CD1c-positive myeloid dendritic cell (primary cell): ENCODE results near the gene PSME1.

Experiments
- DNase-seq: peaks from one replicate; pipeline ENCODE4 v3.0.0-alpha.2; 2016; ENCODE audit errors: extremely low spot score

Gene PSME1

DNA sequence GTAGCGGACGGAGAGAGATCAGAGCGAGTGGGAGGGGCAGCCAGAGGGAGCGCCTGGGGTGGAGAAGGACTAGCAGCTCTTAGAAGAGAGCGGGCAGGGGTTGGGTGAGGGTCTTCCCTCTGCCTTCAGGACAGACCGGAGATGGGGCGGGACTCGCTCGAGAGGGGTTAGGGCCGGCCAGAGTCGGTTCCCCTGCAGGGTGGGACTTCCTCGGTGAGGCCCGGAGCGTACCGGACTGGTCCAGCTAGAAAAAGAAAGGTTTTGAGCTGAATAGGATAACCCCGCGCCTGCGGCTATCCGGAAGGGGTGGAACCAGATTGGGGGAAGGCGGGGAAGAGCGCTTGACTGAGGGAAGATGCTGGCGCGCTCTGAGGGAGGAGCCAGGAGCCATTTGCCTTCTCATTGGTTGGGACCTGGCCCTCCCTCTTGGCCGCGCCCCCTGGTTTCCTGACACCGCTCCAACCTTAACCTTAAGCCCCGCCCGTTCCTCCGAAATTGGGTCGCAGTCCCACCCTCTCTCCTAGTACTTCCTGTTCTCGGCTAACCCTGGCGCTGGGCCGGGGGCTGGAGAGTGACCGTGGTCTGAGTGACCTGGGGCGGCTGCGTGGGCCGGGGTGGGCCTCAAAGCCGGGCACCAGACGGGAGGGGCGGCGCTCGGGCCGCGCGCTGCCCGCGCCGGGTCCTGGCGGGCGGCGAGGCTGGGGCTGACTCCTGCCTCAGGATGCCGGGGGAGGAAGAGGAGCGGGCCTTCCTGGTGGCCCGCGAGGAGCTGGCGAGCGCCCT lies 11.2 kb downstream of the PSME1 start, which contains the start of gene RNF31:
RNF31 (plus strand) TSS at position 521 of the 783 bp plus-strand sequence; CDS start at position 722, 201 bp downstream.
- DNase-seq, result peak; percentile 99

DNA sequence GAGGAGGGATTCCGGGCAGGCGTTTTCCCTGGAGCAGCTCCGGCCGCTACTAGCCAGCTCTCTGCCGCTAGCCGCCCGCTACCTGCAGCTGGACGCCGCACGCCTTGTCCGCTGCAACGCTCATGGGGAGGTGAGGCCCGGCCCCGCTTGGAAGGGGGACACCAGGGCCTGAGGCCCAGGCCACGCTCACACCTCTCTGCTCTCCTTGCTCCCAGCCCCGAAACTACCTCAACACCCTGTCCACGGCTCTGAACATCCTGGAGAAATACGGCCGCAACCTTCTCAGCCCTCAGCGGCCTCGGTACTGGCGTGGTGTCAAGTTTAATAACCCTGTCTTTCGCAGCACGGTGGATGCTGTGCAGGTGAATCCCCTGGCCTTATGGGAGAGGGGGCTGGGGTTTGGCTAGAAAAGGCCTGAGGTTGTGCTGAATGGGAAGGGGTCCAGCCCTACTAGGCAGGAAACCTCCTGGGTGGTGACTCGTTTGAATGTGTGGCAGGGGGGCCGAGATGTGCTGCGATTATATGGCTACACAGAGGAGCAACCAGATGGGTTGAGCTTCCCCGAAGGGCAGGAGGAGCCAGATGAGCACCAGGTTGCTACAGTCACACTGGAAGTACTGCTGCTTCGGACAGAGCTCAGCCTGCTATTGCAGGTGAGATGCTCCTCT lies 11.9 kb downstream of the PSME1 start:
- DNase-seq, result no peak

DNA sequence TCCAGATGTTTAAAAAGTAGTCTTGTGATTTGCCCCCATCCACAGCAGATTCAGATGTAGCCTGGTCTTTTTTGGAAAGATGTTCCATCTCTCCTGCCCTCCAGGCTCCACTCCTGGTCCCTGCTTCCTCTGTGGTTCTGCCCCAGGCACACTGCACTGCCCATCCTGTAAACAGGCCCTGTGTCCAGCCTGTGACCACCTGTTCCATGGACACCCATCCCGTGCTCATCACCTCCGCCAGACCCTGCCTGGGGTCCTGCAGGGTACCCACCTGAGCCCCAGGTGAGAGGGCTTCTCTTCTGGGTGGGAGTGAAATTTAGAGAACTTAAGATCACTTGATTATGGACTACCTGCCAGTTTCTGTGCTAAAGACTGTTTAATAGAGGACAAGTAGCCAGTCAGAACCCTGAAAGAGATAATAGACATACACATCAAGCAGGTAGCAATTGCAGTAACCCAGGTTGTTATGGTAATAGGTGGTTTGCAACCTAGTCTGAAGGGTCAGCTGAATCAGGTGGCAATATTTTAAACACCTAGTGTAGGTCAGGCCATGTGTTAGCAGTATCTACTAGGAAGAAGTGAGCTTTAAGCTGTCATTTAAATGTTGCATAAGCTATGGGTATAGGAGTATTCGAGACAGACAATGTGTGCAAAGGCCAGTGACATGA lies 13.4 kb downstream of the PSME1 start:
- no peak for DNase-seq

DNA sequence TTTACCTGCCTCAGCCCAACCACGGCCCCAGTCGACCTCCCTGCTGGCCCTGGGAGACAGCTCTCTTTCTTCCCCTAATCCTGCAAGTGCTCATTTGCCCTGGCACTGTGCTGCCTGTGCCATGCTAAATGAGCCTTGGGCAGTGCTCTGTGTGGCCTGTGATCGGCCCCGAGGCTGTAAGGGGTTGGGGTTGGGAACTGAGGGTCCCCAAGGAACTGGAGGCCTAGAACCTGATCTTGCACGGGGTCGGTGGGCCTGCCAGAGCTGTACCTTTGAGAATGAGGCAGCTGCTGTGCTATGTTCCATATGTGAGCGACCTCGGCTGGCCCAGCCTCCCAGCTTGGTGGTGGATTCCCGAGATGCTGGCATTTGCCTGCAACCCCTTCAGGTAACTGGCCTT lies 14.1 kb downstream of the PSME1 start:
- no peak for DNase-seq

DNA sequence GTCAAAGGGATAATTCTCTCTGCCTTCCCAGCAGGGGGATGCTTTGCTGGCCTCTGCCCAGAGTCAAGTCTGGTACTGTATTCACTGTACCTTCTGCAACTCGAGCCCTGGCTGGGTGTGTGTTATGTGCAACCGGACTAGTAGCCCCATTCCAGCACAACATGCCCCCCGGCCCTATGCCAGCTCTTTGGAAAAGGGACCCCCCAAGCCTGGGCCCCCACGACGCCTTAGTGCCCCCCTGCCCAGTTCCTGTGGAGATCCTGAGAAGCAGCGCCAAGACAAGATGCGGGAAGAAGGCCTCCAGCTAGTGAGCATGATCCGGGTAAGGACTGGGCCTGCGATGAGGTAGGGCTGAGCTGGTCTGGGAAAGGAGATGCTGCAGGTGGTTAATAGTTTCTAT lies 14.6 kb downstream of the PSME1 start:
- DNase-seq, result no peak

DNA sequence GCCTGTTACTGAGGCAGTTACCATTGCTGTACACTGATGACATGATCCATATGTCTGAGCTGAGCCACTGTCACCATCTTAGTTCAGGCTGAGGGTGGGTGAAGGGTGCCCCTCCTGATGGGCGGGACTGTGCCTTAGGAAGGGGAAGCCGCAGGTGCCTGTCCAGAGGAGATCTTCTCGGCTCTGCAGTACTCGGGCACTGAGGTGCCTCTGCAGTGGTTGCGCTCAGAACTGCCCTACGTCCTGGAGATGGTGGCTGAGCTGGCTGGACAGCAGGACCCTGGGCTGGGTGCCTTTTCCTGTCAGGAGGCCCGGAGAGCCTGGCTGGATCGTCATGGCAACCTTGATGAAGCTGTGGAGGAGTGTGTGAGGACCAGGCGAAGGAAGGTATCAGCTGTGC lies 15.0 kb downstream of the PSME1 start:
- DNase-seq, result no peak

DNA sequence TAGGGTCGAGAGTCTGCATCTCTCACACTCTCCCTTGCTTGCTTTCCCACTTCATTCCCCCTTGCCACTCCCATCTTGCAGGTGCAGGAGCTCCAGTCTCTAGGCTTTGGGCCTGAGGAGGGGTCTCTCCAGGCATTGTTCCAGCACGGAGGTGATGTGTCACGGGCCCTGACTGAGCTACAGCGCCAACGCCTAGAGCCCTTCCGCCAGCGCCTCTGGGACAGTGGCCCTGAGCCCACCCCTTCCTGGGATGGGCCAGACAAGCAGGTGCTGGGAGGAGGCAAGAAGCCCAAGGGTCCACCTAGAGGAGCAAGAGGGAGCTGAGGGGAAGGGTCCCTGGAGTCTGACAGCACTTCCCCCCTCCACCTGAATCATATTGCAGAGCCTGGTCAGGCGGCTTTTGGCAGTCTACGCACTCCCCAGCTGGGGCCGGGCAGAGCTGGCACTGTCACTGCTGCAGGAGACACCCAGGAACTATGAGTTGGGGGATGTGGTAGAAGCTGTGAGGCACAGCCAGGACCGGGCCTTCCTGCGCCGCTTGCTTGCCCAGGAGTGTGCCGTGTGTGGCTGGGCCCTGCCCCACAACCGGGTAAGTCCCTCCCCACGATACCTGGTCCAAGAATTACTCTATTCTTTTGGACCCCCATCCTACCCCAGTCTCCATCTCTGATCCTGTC lies 15.5 kb downstream of the PSME1 start:
- DNase-seq, result no peak

DNA sequence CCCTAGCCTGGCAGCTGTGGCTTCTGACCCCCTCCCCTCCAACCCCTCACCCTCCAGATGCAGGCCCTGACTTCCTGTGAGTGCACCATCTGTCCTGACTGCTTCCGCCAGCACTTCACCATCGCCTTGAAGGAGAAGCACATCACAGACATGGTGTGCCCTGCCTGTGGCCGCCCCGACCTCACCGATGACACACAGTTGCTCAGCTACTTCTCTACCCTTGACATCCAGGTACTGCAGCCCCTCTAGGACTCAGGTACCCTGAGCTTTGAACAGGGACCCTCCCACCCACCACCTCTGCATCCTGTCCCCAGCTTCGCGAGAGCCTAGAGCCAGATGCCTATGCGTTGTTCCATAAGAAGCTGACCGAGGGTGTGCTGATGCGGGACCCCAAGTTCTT lies 19.1 kb downstream of the PSME1 start:
- DNase-seq, result no peak

DNA sequence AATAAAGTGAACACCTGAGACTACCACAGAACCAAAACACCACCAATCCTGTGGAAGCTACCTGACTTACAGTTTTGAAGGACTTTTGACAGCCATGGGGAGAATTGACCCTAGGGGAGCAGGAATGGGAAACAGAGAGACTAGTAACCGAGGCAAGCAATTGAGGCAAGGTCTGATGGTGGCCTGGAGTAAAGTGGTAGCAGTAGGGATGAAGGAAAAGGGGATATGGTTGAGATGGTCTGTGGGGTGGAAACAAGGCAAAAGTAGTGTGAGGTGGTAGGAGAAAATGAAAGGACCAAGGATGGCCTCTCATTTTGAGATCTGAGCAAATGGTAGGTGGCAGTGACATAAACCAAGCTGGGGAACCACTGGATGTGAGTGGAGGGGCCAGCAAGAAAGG lies 20.8 kb downstream of the PSME1 start:
- DNase-seq, result no peak

DNA sequence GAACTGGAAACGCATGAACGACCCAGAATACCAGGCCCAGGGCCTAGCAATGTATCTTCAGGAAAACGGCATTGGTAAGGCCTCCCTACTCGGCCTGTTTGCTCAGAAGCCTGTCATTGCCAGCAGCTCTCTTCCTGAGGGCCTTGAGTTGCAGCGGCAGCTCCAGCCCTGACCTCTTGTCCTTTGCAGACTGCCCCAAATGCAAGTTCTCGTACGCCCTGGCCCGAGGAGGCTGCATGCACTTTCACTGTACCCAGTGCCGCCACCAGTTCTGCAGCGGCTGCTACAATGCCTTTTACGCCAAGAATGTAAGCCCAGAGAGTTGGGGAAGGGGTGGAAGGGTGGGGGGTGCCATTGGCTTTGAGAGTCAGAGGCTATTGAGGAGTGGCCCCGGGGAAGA lies 21.3 kb downstream of the PSME1 start:
- no peak for DNase-seq

DNA sequence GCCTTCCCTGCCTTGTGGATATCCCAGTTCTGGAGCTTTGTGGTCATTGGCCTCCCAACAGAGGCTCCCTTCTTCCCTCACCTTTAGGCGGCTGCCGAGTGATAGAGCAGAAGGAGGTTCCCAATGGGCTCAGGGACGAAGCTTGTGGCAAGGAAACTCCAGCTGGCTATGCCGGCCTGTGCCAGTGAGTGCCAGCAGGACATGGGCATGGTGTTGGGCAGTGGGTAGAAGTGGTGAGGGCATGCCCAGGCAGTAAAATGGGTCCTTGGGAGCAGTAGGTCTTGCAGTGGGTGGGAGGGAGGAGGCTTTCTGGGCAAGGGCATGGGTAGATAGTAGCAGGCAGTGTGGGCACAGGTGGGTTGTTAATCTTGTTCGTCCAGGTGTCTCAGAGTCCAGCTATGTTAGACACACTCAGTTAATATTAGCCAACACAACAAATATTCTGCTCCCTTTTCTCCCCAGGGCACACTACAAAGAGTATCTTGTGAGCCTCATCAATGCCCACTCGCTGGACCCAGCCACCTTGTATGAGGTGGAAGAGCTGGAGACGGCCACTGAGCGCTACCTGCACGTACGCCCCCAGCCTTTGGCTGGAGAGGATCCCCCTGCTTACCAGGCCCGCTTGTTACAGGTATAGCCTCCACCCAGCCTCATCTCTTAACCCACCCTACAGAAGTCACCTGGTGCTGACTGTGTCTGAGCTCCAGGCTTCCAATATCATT lies 23.9 kb downstream of the PSME1 start:
- no peak for DNase-seq

DNA sequence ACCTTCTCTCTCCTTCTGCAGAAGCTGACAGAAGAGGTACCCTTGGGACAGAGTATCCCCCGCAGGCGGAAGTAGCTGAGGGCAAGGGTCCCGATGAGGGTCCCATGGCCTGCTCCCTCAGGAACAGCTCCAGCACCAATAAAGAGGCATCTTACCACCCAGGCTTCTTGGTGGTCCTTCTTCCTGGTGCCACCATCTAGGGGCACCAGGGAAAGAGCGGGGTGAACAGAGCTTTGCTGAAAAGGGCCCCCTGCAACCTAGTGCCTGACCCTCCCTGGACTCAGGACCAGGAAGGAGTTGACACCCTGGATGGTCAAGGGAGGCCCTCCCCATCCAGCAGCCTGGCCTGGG lies 24.5 kb downstream of the PSME1 start:
- DNase-seq, result no peak

DNA sequence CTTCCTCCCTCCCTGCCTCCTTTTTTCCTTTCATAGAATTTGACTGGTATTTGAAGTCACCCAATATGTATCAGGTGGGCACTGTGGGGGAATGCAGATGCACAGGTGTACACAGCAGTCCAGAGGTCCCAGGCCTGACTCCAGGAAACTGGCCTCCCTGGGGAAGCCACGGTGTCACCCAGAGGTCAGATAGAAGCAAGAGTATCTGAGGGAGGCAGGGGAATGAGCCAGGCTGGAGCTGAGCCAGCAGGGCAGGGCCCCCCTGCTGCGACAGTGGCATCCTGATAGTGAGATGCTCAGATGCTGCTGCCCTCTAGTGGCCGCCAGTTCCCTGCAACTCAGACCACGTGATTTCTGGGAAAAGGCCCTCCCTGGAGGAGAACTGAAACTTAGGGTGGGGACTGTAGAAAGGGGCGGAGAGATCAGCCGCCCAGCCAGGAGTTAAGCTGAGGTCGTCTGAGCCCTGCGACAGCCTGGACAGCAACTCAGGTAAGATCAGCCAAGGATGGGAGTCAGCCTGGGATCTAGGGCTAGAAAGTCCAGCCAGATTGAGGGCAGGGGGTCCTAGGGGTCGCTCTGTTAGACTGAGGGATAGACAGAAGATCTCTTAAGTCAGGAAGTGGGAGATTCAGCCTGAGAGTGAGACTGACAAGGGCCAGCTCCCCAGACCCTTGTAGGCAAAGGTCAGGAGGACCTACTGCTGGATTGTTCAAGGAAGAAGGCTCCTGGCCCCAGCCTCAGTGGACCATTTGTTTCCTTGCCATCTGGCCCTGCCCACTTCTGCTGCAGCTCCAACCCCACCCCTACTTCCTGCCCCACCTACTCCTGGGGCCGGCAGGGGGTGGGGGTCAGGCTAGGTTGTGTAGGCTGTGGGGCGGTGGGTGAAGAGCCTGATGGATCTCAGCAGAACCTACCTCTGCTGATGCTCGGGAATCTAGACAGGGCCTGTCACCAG lies 25.1 kb downstream of the PSME1 start, which contains the start of gene IRF9:
IRF9 (plus strand) TSS at position 416 of the 955 bp plus-strand sequence. CDS start 880 bp downstream, outside the sequence.
- peak; percentile 98 for DNase-seq

DNA sequence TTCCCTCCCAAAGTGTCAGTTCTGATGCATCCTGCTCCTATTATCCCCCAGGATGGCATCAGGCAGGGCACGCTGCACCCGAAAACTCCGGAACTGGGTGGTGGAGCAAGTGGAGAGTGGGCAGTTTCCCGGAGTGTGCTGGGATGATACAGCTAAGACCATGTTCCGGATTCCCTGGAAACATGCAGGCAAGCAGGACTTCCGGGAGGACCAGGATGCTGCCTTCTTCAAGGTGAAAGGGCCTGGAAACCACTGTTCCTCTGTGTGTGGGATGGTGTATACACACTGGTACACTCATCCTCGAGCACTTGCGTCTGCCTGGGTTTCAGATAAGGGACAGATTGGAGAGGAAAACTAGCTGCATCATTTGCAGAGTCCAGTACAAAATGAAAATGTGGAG lies 26.1 kb downstream of the PSME1 start:
- peak; percentile 13 for DNase-seq

DNA sequence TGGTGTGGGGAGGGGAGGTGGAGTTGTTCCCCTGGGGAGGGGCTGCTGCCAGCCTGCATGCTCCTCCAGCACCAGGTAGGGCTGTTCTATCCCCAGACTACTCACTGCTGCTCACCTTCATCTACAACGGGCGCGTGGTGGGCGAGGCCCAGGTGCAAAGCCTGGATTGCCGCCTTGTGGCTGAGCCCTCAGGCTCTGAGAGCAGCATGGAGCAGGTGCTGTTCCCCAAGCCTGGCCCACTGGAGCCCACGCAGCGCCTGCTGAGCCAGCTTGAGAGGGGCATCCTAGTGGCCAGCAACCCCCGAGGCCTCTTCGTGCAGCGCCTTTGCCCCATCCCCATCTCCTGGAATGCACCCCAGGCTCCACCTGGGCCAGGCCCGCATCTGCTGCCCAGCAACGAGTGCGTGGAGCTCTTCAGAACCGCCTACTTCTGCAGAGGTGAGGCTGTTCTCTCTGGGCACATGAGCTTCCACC lies 28.6 kb downstream of the PSME1 start:
- no peak for DNase-seq

DNA sequence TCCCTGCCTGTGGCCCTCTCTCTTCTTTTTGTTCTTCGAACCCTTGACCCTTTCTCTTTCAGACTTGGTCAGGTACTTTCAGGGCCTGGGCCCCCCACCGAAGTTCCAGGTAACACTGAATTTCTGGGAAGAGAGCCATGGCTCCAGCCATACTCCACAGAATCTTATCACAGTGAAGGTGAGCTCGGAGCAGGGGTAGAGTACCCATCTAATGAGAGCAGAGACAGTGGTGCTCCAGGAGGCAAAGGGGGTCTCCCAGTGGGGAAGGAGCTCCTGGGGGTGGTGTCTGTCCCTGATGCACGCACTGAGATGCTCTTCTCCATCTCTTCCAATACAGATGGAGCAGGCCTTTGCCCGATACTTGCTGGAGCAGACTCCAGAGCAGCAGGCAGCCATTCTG lies 29.8 kb downstream of the PSME1 start:
- no peak for DNase-seq

DNA sequence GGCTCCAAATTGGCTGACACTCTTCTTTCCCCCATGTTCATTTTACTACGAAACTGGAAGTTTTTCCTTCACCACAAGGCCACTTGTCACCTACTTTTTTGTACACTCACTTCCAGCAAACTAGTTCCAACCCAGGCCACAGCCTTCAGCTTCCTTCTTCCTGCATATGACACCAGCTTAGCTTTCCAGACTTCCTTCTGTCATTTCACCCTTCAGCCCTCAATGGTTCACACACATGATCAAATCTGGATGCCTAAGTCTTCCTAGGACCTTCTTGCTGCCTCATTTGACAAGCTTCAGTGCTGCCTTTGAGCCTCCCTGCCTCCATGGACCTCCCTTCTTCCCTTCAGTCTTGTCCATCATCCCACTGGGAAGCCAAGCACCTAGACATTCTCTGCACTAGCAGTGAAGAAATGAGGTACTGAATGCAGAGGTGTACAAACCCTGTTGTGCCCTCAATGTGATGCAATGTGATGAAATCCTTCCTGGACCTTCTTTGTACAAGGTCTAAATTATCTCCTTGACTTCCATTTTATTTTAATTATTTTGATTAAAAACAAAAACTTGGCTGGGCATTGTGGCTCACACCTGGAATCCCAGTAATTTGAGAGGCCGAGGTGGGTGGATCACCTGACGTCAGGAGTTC lies 31.6 kb downstream of the PSME1 start:
- peak; percentile 59 for DNase-seq

DNA sequence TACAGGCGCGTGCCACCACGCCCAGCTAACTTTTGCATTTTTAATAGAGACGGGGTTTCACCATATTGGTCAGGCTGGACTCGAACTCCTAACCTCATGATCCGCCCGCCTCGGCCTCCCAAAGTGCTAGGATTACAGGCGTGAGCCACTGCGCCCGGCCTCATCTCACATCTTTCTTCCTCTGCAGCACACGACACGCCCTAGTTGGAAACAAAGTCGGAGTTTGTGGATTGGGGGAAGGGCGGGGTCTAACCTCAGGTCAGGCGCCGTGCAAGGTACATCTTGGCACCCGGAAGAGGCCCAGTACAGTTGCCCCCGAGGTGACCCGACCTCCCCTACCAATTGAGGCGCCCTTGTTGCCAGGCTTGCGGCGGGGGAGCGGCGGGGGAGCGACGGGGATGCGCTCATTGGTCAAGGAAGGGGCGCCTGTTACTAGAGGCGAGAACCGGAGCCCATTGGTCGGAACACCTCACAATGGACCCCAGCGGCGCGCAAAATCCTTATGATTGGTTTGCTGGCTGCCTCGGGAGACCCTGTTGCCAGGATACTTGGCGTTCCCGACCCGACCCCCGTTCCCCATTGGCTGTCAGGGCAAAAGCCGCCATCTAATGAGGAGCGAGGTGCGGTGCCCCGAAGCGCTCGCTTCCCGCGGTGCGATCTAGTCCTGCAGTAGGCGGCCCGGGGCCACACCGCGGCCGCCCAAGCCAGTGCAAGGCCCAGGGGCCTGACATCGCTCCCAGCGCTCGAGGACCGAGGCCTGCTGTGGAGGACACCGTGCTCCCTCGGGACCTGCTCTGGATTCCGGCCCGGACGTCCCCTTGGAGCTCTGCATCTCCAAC lies 35.6 kb downstream of the PSME1 start, which contains the start of gene REC8:
REC8 (plus strand) TSS at position 659 of the 839 bp plus-strand sequence. CDS start 473 bp downstream, outside the sequence.
- peak; percentile 33 for DNase-seq
